HuH-7.5 (cell line): ENCODE results near the gene CBX7.

Experiments used
- DNase-seq: peaks from one replicate; pipeline ENCODE4 v3.0.0; 2011; ENCODE audit warnings: low spot score

CBX7 gene

GRCh38 chr22:39152511-39153219 lies at the start of gene CBX7:
TSS of gene CBX7 (minus strand) at chr22:39152680. CDS start at chr22:39152444, 236 bp downstream.
- DNase-seq = peak; percentile 87

GRCh38 chr22:39197578-39197977 lies 45.1 kb upstream of the CBX7 start:
- no peak for DNase-seq

- no peak for DNase-seq
Measured at GRCh38 chr22:39194098-39194497, 41.6 kb upstream of the CBX7 start.

- no peak for DNase-seq
Measured at GRCh38 chr22:39188809-39189208, 36.3 kb upstream of the CBX7 start.

- no peak for DNase-seq
Measured at GRCh38 chr22:39185601-39186012, 33.1 kb upstream of the CBX7 start.

GRCh38 chr22:39184586-39185577 lies 32.4 kb upstream of the CBX7 start:
- DNase-seq = no peak

- no peak for DNase-seq
Measured at GRCh38 chr22:39183991-39184585, 31.6 kb upstream of the CBX7 start.

- DNase-seq = no peak
Measured at GRCh38 chr22:39182478-39183030, 30.1 kb upstream of the CBX7 start.

- DNase-seq = no peak
Measured at GRCh38 chr22:39181778-39182177, 29.3 kb upstream of the CBX7 start.

GRCh38 chr22:39181356-39181755 lies 28.9 kb upstream of the CBX7 start:
- DNase-seq = no peak

GRCh38 chr22:39179841-39180335 lies 27.4 kb upstream of the CBX7 start:
- DNase-seq = no peak

- no peak for DNase-seq
Measured at GRCh38 chr22:39179401-39179827, 26.9 kb upstream of the CBX7 start.

GRCh38 chr22:39178206-39179111 lies 26.0 kb upstream of the CBX7 start:
- DNase-seq = no peak

GRCh38 chr22:39177791-39178190 lies 25.3 kb upstream of the CBX7 start:
- no peak for DNase-seq

- DNase-seq = no peak
Measured at GRCh38 chr22:39177456-39177775, 24.9 kb upstream of the CBX7 start.

- no peak for DNase-seq
Measured at GRCh38 chr22:39176714-39177455, 24.4 kb upstream of the CBX7 start.

- peak; percentile 56 for DNase-seq
Measured at GRCh38 chr22:39176143-39176713, 23.7 kb upstream of the CBX7 start.

GRCh38 chr22:39175353-39176142 lies 23.1 kb upstream of the CBX7 start:
- no peak for DNase-seq
